HepG2 (cell line): ENCODE results near the gene SNRNP200. TPM values are rescaled to one million over a fixed set of nuclear protein-coding genes. Genes with fewer than 3 reads are reported as not detected.

Experiments
- ATM ChIP-seq: fragments of 450-650 bp; IDR thresholded peaks from 2 replicates; pipeline ENCODE4 v1.7.1; 2017; ENCODE audit warnings: mild to moderate bottlenecking, borderline replicate concordance
- FOXO4 ChIP-seq: sonication (generic); formaldehyde crosslinking; conservative IDR thresholded peaks from 2 replicates; pipeline ENCODE4 v1.8.1; 2023; ENCODE audit warnings: missing genetic modification reagents
- KIAA2018 ChIP-seq: sonication (generic); formaldehyde crosslinking; IDR thresholded peaks from 2 replicates; pipeline ENCODE4 v1.5.0; 2020; ENCODE audit warnings: mild to moderate bottlenecking, missing genetic modification reagents, borderline replicate concordance
- MIXL1 ChIP-seq: IDR thresholded peaks from 2 replicates; pipeline ENCODE4 v1.6.1; 2016
- RNF219 ChIP-seq: sonication (generic); formaldehyde crosslinking; IDR thresholded peaks from 2 replicates; pipeline ENCODE4 v1.5.0; 2020; ENCODE audit warnings: mild to moderate bottlenecking, missing genetic modification reagents
- TEF ChIP-seq: sonication (generic); formaldehyde crosslinking; IDR thresholded peaks from 2 replicates; pipeline ENCODE4 v1.5.0; 2020; ENCODE audit warnings: missing genetic modification reagents
- ZNF326 ChIP-seq: sonication (generic); formaldehyde crosslinking; IDR thresholded peaks from 2 replicates; pipeline ENCODE4 v1.4.0; 2020; ENCODE audit warnings: missing genetic modification reagents, borderline replicate concordance
- ZNF710 ChIP-seq: sonication (generic); formaldehyde crosslinking; IDR thresholded peaks from 2 replicates; pipeline ENCODE4 v1.5.0; 2020; ENCODE audit warnings: mild to moderate bottlenecking, missing genetic modification reagents, borderline replicate concordance
- ZNF724P ChIP-seq: sonication (generic); formaldehyde crosslinking; IDR thresholded peaks from 2 replicates; pipeline ENCODE4 v1.8.0; 2022; ENCODE audit warnings: missing genetic modification reagents, borderline replicate concordance
- polyA plus RNA-seq, 8 experiments: library from polyadenylated mRNA; depleted of rRNA in 3 of 8; stranded (reverse) in 7 of 8; unstranded in 1 of 8; fragments of >200 nt; fragmentation: Illumina TruSeq in 4 of 8; extraction: Trizol in 4 of 8; gene quantifications; 2 replicates each; pipeline versions ENCODE4 v1.2.1 to v1.2.3, GENCODE V29; 2011 to 2016; ENCODE audit warnings: low read depth in 4 of 8, missing spikeins in 1 of 8, mixed read lengths in 1 of 8; ENCODE audit not compliant: insufficient read depth in 1 of 8
- total RNA-seq, 5 experiments: library from RNA; depleted of rRNA; stranded (reverse); fragments of >200 nt; fragmentation: Illumina TruSeq; extraction: Trizol; gene quantifications; 2 replicates each; pipeline ENCODE4 v1.2.3, GENCODE V29; 2016; ENCODE audit warnings: low read depth in 1 of 5

The SNRNP200 gene
- total and polyA plus RNA-seq, 2 of the 13 experiments (the other 11 are each of a cell fraction or from before 2014, with no cell fraction given): 99.0 to 232 TPM

GRCh38 chr2:96265840-96266679 is 39.3 kb downstream of the SNRNP200 start, which contains the start of the genes CIAO1 and TMEM127 (continued):
- TF ChIP-seq KIAA2018: peak; percentile 99
- TF ChIP-seq TEF (CRISPR knock-in tag): no peak
- TF ChIP-seq MIXL1 (CRISPR knock-in tag): peak; percentile 6; the same call in 1 of the 2 replicates
- no peak for TF ChIP-seq ATM
- peak; percentile 88; the same call in 1 of the 2 replicates for TF ChIP-seq ZNF724P
- no peak for TF ChIP-seq FOXO4
- no peak for TF ChIP-seq ZNF326 (CRISPR knock-in tag)
- TF ChIP-seq ZNF710: peak; percentile 76; the same call in 1 of the 2 replicates
- no peak for TF ChIP-seq RNF219 (CRISPR knock-in tag)
